HG03045 (cell line): Measurements from ENCODE around the gene PCBP3.
"Not testable (repeated sequence)": the region's sequence is repeated elsewhere in the genome, so short reads cannot be mapped to it uniquely, and the experiment has no call there.

Experiments
- ATAC-seq: cut with Tn5 transposase; IDR thresholded peaks from one replicate; pipeline ENCODE4 v1.9.1; 2021; ENCODE audit warnings: mild to moderate bottlenecking, moderate library complexity; ENCODE audit not compliant: unreplicated experiment

Gene PCBP3

DNA sequence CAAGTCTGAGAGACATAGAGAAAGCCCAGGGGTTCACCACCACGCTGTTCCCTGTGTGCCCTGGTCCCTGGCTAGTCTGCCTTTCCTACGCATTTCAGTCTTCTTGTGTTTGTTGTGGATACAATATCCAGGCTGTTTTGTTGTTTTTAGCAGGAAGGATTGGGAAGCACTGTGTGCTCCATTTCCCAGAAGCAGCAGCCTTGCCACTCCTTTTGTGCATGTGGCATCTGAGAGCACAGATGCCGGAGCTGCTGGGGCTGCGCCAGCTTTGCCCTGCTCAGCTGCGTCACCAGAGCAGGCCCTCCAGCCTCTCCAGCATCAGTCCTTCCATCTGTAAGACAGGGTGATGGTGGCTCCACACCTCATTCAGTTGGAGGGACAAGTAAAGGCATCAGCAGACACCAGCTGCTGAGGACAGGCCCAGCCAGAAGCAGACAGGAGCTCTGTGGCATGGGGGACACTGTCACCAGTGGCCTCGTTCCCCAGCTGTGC, 243.6 kb downstream of the PCBP3 start:
- ATAC-seq: no peak

DNA sequence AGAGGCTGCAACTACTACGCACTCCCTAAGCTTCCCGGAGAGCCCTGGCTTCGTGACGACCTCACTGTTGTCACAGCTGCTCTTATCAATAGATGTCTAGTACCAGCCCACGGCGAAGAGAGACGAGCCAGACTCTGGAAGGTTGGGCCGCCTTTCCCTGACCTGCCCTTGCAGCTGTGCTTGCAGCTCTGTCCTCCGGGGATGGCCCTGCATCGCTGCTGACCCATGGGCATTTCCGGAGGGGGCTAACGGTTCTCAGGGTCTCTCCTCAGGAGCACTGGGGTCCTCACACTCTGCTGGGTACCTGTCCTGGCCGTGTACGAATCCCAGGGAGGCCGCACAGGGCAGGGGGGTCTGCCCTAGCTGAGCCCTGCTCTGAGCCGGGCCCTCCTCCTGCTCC, 244.3 kb downstream of the PCBP3 start:
- ATAC-seq: no peak

DNA sequence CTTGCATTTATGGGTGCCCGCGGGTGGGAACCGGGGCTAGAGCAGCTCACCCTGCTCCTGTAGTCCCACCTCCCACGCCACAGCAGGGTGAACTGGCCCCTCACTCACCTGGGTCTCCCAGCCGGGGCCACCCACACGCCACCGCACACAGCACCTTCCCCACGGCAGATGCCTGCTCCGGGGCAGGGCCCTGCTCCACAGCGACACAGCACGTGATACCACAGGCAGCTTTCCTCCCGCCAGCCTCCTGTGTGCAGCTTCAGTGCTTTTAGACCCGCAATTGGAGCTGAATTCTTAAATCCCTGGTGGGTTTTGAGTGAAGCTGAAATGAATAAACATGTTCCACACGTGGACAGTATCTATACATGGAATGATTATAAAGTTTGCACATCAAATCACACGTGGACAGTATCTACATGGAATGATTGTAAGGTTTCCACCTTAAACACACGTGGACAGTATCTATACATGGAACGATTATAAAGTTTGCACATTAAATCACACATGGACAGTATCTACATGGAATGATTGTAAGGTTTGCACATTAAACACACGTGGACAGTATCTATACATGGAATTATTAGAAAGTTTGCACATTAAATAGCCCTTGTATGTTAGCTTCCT, 245.0 kb downstream of the PCBP3 start:
- no peak for ATAC-seq

DNA sequence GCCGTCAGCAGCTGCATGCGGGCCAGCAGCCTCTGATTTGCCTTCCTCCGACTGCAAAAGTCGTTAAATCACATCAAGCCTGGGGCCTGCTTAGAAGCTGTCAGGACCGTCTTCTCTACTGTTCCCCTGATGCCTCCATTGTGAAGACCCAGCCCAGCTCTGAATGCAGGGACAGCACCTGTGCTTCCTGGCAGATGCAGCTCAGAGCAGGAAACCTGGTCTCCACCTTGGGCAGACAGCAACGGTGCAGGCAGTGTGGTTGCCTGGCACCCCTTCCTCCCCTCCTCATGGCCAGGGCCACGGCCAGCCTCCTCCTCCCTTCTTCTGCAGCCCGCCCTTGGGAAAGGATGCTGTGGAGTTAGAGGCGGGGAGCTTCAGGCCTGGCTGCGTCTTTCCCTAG, 245.7 kb downstream of the PCBP3 start:
- no peak for ATAC-seq

DNA sequence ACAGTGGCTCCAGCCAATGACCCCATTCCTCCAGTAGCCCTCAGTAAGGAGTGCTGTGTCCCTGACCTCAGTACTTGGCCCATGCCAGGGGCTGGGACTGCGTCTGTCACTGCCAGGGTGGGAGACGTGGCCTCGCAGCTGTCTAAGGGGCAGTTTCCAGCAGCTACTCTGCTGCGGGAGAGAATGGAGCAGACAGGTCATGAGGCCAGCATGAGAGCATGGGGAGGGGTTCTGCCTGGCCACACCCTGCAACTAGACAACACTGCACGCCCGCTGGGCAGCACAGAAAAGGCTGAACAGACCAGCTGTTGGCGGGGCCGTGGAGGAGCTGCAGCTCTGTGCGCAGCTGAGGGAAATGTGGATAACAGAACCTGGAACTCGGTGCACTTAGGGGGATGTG, 246.4 kb downstream of the PCBP3 start:
- ATAC-seq: no peak

DNA sequence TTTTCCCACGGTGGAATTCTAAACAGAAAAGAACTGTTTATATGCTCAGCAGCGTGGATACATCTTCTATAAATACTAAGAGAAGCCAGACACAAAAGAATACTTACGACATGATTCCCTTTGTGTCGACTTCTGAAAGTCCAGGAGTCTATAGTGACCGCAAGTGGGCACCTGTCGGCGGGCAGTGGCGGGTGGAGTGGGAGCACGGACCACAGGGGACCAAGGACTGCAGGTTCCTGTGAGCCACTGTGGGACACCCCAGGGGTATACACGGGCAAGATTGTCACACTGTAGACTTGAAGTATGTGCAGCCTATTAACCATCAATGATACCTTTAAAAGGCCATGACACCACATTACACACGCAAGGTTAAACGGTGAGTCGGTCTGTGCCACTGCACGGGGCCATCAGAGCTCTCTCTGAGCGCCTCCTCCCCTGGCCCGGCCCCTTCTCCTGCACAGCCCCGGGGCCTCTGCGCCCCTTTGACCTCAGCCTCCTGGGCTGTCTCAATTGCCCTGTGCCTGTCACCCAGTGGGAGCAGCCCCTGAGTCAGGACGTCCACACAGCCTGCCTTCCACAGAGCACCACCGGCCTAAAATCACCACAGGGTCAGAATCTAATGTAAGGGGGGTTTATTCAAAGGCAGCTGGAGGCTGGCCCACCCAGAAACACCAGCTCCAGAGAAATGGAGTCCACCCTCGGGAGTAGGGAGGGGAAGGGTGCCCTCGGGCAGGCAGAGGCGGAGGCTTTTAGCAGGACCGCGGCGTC, 248.0 kb downstream of the PCBP3 start:
- ATAC-seq: no peak

DNA sequence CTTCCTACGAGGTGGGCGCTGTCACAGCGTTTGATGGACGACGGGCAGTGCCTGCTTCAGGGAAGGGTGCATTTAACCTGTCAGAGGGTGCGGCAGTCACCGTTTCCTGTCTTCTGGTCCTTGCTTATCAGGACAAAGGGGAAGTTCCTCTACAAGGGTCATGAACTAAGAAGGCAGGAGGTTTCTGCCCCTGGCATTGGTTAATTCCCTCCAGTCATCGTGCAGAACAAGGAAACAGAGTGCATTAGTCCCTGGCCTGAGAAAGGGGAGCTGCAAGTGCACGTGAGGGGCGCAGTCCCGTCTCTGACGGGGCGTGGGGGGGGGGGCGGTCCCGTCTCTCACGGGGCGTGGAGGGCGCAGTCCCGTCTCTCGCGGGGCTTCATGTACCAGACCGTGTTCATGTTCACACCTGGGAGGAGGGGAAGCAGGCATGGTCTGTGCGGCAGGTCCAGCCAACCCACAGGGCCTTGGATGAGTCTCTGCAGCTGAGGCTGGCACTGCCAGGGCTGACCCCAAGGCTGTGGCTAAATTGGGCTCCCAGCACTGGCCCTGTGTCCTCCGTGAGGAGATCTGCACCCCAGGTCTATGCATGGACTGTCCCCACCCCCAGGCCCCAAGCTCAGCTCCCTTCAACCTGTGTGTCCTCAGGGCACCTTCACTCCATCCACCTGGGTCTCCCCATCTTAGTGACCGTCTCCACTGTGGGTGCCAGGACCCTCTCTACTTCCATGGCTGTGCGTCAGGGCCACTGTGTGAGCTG, 248.8 kb downstream of the PCBP3 start:
- ATAC-seq: no peak

DNA sequence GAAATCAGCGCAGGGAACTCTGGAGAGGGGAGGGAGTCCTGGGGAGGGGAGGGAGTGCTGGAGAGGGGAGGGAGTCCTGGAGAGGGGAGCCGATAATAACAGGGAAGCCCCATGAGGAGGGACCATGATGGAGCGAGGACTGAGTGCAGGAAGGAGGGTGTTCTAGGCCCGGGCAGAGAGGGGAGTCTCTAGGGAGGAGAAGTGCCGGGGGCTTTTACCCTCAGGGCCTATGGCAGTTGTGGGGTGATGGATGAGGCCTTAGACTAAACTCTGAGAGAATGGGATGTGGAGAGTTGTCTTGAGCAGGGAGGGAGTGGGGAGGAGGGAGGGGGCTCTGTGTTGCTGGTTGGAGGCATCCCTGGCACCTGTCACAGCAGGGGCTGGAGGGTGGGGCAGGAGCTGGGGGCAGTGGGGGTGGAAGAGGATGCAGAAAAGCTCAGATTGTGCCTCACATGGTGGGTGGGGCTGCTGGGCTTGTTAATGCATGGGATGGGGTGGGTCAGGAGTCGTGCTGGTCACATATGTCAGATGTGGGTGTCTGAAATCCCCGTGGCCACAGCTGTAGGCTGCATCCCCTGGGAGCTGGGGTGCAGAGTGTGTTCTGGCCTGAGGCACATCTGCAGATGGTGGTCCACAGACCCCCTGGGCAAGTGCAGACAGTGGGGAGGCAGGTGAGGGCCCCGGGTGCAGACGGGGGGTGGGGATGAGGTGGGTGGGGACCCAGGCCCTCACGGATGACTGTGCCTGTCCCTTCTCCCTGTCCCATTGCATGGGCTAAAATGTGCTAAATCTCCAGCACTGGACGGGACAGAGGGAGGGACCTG, 249.6 kb downstream of the PCBP3 start:
- ATAC-seq: no peak

DNA sequence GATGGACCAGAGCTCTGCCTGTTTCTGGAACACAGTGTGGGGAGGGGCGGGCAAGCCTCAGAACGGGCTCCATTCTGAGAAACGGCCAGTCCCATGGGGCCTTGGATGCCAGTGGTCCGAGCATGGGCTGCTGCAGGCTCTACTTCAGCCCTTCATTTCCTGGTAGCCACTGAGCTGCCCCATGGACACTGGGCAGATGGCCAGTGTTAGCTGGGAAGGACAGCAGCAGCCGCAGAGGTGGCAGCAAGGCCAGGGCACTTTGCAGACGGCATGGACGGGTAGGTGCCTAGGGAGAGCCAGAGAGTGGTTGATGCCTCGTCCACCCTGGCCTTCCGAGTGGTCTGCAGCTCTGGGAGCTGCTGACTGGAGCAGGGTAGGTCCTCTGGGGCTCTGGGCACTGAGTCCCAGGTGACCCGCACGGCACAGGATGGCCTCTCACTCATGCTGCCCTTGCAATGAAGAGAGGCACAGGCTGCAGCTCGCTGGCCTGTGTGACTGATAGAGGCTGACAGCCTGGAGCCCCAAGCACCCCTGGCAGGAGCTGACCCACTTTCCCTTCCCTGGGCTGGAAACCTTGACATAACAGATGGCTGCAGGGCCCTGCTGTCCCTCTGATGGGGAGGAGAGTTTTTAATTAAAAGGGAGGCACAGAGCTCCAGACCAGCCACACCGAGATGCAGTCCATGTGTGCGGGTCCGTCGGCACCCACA, 250.4 kb downstream of the PCBP3 start:
- ATAC-seq: no peak

DNA sequence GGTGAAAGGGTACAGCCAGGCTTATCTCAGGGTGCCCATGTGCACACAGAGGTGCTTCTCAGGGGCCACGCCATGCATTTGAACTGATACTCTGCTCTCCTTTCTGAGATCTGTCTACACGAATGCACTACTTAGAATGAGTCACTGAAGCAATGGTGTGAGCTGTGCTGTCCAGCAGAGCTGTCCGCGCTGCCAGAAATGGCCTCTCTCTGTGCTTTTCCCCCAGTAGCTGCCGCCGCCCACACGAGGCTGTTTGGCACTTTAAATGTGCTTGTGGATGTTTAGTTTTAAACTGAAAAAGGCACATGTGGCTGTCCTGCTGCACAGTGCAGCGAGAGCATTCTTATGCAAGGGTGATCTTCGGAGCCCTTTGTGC, 250.9 kb downstream of the PCBP3 start:
- ATAC-seq: no peak

DNA sequence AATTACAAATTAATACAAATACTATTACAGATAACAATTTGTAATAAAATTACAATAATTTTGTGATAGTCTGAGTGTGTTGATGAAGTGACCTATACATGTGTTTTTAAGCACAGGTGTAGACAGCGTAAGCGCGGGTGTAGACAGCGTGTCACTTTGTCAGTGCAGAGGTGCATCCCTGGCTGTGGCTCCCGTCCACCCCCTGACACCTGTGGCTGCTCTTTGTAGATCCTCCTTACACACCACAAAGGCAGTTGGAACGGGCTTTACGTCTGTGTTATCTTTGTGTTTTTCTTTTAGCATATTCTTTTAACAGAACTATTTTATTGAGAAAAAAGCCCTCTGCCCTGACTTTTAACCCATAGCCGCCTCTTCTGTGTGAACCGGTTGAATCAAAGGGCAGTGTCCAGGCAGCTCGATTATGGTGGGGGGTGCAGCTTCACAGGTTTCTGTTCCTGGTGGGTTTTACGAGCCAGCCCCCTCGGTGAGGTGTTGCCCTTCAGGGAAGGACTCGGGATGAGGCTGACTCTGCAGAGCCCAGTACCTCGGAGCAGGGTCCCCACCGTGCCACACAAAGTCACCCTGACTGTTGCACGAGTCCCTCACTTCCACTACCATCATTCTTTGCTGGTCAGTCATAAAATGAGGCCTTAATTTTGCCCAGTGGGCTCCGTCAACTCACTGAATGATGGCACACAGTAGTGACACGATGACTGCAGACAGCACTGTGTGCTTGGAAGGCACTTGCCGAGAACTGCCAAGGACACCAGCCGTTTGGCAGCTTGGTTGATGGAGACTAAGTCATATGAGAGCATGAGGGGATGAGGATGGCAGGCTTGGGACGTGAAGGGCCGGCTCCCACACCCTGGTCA, 251.6 kb downstream of the PCBP3 start:
- ATAC-seq: no peak

DNA sequence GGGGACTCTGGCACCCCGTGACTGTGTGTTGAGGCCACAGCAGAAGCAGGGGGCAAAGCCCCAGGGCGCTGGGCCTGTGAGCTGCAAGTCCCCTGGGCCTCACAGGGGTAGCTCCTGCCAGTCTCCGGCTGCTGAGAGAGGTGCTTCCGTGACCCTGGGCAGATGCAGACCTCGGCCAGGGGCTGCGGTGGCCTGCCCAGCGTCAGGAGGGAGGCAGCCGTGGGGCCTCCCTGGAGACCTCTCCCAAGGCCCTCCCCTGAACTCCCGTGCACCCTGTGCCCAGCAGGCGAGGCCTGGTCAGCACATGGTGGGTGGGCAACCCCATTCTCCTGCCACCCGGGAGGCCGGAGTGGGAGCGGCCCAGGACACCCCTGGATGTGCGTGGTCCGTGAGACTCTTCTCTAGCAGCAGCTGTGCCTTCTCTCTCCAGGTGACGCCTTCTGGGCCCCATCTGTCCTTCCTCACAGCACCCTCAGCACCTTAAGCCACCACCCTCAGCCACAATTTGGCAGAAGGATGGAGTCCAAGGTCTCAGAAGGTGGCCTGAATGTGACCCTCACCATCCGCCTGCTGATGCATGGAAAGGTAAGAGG, 252.3 kb downstream of the PCBP3 start:
- no peak for ATAC-seq

DNA sequence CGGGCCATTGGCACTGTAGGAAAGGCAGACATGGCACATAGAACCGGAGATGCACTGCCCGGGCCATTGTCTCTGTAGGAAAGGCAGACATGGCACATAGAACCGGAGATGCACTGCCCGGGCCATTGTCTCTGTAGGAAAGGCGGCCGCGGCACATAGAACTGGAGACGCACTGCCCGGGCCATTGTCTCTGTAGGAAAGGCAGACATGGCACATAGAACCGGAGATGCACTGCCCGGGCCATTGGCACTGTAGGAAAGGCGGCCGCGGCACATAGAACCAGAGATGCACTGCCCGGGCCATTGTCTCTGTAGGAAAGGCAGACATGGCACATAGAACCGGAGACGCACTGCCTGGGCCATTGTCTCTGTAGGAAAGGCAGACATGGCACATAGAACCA, 252.9 kb downstream of the PCBP3 start:
- not testable (repeated sequence) for ATAC-seq

DNA sequence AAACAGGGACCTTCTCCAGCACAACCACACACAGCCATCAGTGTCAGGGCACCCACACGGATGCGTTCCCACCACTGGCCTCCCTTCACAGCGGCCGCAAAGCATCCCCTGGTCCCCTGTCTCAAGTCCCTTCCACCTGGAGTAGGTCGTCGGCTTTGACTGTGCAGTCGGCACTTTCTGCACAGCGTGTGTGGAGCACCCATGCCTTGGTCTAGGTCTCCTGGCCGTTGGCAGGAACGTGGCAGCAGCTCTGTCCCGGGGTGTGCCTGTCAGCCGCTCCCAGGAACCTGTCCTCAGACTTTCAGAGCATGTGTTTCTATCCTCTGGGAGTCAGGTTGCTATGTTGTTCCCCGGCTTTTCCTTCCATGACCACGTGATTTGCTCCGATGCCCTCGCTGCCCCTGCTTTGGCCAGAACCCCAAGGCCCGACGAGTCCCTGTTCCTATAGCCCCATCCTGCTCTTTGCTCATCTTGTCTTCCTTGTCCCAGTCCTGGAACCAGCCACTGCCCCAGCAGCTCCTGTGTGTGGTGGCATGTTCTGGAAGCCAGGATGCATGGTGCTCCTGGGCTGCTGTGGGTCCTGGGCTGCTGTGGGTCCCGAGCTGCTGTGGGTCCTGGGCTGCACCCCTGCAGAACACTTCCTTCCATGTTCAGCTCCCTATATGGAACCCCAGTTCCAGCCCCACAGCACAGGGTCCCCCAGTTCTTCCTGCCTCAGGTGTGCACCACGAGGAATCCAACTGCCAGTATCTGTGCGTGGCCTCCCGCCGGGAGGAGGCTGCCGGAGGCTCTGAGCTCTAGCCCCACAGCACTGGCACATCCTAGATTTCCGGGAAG, 253.9 kb downstream of the PCBP3 start:
- no peak for ATAC-seq

DNA sequence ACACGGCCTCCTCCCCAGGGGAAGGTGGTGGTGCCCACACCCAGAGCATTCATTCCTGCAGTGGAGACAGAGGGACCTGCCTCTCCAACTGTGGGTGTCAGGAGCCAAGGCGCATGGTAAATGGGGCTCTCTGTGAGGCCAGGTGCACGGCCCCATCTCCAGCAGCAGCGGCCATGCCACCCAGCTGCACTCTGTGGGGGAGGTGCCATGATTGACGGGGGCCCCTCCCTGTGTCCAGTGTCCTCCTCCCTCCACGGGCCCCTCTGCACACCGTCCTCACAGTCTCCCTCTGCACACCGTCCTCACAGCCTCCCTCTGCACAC, 254.5 kb downstream of the PCBP3 start:
- ATAC-seq: no peak

DNA sequence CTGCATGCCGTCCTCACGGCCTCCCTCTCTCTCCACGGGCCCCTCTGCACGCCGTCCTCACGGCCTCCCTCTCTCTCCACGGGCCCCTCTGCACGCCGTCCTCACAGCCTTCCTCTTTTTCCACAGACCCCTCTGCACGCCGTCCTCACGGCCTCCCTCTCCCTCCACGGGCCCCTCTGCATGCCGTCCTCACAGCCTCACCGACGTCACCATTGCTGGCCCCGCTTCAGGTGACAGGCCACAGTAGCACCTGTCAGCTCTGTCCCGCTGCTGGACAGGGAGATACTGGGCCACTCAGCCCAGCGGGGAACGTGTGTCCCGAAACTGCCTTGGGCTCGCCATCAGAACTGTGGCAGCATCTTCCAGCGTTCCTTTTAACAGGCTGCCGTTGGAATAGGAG, 255.3 kb downstream of the PCBP3 start:
- no peak for ATAC-seq

DNA sequence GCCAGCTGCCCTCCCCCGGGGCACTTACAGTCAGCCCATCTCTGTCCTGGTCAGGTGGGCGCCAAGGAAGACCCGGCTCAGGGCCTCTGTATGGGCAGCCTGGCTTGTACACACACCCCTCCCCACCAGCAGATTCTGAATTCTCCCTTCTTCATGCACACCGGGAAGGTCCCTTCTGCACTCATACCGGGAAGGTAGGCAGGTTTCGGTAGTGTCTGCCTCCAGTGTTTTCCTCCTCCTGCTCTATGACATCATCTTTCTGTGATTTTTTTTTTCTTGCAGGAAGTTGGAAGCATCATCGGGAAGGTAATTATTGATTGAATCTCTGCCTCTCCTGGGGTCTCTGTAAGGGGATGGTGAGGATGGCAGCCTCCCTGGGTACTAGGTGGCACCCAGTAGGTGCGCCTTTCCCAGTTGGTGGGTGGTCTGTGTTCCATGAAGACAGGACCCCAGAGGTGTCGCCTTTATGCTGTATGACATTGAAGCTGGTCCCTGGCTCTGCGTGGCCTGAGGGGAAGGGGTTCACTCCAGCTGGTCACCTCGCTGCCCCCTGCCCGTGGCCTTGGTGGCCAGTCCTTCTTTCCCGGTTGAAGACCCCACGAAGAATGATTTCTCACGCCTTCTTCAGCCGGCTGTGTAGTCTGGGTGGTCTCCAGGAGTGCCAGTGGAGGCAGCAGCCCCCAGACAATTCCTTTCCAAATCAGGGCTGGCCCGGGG, 255.9 kb downstream of the PCBP3 start:
- ATAC-seq: no peak
